NCI-H1930 (cell line): ENCODE data around the gene GFPT2.
A peak's percentile ranks its signal among the peaks of the same experiment; 100 is the strongest.

Experiments
- DNase-seq, 2 experiments: peaks; one replicate each; lab custom pipeline; 2025; lab: John Stamatoyannopoulos, UW

Gene GFPT2

GRCh38 chr5:180353048-180353979 is at the start of gene GFPT2:
Gene GFPT2, minus strand, starts transcription at chr5:180353336. Its CDS starts 119 bp downstream, at chr5:180353217.
- DNase-seq: peak; percentile 50 to 68

GRCh38 chr5:180402716-180403115 is 49.6 kb upstream of the GFPT2 start:
- DNase-seq: no peak

GRCh38 chr5:180401229-180401907 is 48.2 kb upstream of the GFPT2 start:
- DNase-seq: no peak

GRCh38 chr5:180400416-180400815 is 47.3 kb upstream of the GFPT2 start:
- no peak for DNase-seq

GRCh38 chr5:180399401-180400215 is 46.5 kb upstream of the GFPT2 start:
- no peak for DNase-seq

- no peak for DNase-seq
Observed at GRCh38 chr5:180396926-180397325, 43.8 kb upstream of the GFPT2 start.

GRCh38 chr5:180395540-180396274 is 42.6 kb upstream of the GFPT2 start:
- no peak for DNase-seq

GRCh38 chr5:180394031-180394636 is 41.0 kb upstream of the GFPT2 start:
- DNase-seq: no peak

GRCh38 chr5:180391276-180391675 is 38.1 kb upstream of the GFPT2 start:
- DNase-seq: no peak

GRCh38 chr5:180390441-180391190 is 37.5 kb upstream of the GFPT2 start:
- DNase-seq: no peak

- no peak for DNase-seq
Observed at GRCh38 chr5:180389252-180390101, 36.3 kb upstream of the GFPT2 start.

- DNase-seq: no peak
Observed at GRCh38 chr5:180387798-180388197, 34.7 kb upstream of the GFPT2 start.

- no peak for DNase-seq
Observed at GRCh38 chr5:180382926-180383325, 29.8 kb upstream of the GFPT2 start.

- DNase-seq: no peak
Observed at GRCh38 chr5:180381851-180382480, 28.8 kb upstream of the GFPT2 start.

GRCh38 chr5:180381428-180381827 is 28.3 kb upstream of the GFPT2 start:
- DNase-seq: no peak

GRCh38 chr5:180380856-180381255 is 27.7 kb upstream of the GFPT2 start:
- DNase-seq: no peak

GRCh38 chr5:180380441-180380840 is 27.3 kb upstream of the GFPT2 start:
- DNase-seq: no peak

- DNase-seq: no peak
Observed at GRCh38 chr5:180379355-180380070, 26.4 kb upstream of the GFPT2 start.
